Fibroblast of the aortic adventitia (primary cell): ENCODE measurements around the gene CFL2. TPM values are rescaled to one million over a fixed set of nuclear protein-coding genes. Genes with fewer than 3 reads are reported as not detected.

Source experiments
- DNase-seq: peaks from one replicate; pipeline ENCODE4 v3.0.0-alpha.2; 2010; ENCODE audit warnings: low read depth
- H3K4me3 ChIP-seq: 2 replicates; pipeline ENCODE4 v1.5.1; 2011; ENCODE audit warnings: low read depth, mild to moderate bottlenecking, control low read depth, low read length, moderate library complexity
- CTCF ChIP-seq: IDR thresholded peaks from 2 replicates; pipeline ENCODE4 v1.5.1; 2011; ENCODE audit warnings: mild to moderate bottlenecking, low read length, control low read depth, inconsistent platforms; ENCODE audit not compliant: insufficient read depth
- total RNA-seq: library from RNA; depleted of rRNA; stranded (reverse); fragments of >200 nt; gene quantifications from 2 replicates; pipeline ENCODE4 v1.2.3, GENCODE V29; 2012; ENCODE audit warnings: low replicate concordance

The CFL2 gene
- total RNA-seq, 1 donor = 107 TPM

- peak; percentile 79 for TF ChIP-seq CTCF
- peak; percentile 78 for DNase-seq
- H3K4me3 ChIP-seq = no peak overlapping the region
Observed at GRCh38 chr14:34722723-34723545, 8.5 kb upstream of the CFL2 start.

- H3K4me3 ChIP-seq = no peak overlapping the region
- TF ChIP-seq CTCF = no peak
- DNase-seq = no peak
Observed at GRCh38 chr14:34721129-34721528, 6.7 kb upstream of the CFL2 start.

GRCh38 chr14:34718750-34719304 is 4.4 kb upstream of the CFL2 start:
- H3K4me3 ChIP-seq = no peak overlapping the region
- peak; percentile 28 for DNase-seq
- TF ChIP-seq CTCF = no peak

GRCh38 chr14:34715127-34715863 is 902 bp upstream of the CFL2 start:
- H3K4me3 ChIP-seq = peak overlapping the region; percentile 78
- peak; percentile 17 for DNase-seq
- no peak for TF ChIP-seq CTCF

- peak overlapping the region; percentile 78 for H3K4me3 ChIP-seq
- TF ChIP-seq CTCF = no peak
- peak; percentile 78 for DNase-seq
Observed at GRCh38 chr14:34713681-34714319, 593 bp downstream of the CFL2 start.

- no peak for TF ChIP-seq CTCF
- peak overlapping the region; percentile 78 for H3K4me3 ChIP-seq
- no peak for DNase-seq
Observed at GRCh38 chr14:34713122-34713680, 1.2 kb downstream of the CFL2 start.
